IgD-negative memory B cell (primary cell): Measurements from ENCODE around the gene SKP2. TPM values are rescaled to one million over a fixed set of nuclear protein-coding genes. Genes with fewer than 3 reads are reported as not detected.
"Not testable (repeated sequence)": the region's sequence is repeated elsewhere in the genome, so short reads cannot be mapped to it uniquely, and the experiment has no call there.

Source experiments
- H3K27ac Mint-ChIP-seq, 3 donors: one replicate each; pipeline ENCODE4 v1.8.0; 2020 to 2022; ENCODE audit warnings: mild to moderate bottlenecking in 3 of 3, mixed read lengths in 3 of 3, moderate library complexity in 1 of 3
- H3K27me3 Mint-ChIP-seq: one replicate; pipeline ENCODE4 v1.8.0; 2021; ENCODE audit warnings: mixed read lengths
- H3K36me3 Mint-ChIP-seq: one replicate; pipeline ENCODE4 v1.8.0; 2020; ENCODE audit warnings: mild to moderate bottlenecking, mixed read lengths
- H3K4me1 Mint-ChIP-seq, 3 donors: one replicate each; pipeline ENCODE4 v1.8.0; 2020 to 2022; ENCODE audit warnings: mixed read lengths in 3 of 3, mild to moderate bottlenecking in 1 of 3
- H3K4me3 Mint-ChIP-seq, 4 donors: one replicate each; pipeline ENCODE4 v1.8.0; 2020 to 2022; ENCODE audit warnings: mild to moderate bottlenecking in 4 of 4, mixed read lengths in 4 of 4, moderate library complexity in 3 of 4
- H3K9me3 Mint-ChIP-seq, 3 donors: one replicate each; pipeline ENCODE4 v1.8.0; 2020 to 2021; ENCODE audit warnings: mixed read lengths in 3 of 3, mild to moderate bottlenecking in 1 of 3
- polyA plus RNA-seq: library from polyadenylated mRNA; unstranded; fragments of 300-500 nt; fragmentation: Illumina TruSeq; gene quantifications from one replicate; pipeline ENCODE4 v1.2.3, GENCODE V29; 2021

The SKP2 gene
- polyA plus RNA-seq, 1 donor from 2014 or later = 17.3 TPM

DNA sequence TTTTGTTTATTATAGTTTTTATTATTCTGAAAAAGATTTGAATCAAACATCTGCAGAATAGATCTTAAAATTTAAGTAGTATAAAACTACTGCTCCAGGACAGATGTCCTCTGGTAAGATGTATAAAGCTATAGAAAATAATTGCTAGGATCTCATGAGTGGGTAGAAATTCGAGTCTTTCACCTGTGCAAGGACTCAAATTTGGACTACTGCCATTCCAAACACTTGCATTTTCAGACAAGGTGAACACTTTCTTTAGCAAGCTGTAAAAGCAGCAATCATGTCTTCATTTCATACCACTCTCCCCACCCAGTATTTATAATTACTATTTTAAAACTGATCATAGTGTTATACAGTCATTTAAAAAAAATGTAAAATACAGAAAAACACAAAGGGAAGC lies 20.7 kb downstream of the SKP2 start:
- no peaks in the 10 kb centered on the region for H3K9me3 Mint-ChIP-seq
- peaks cover 8 to 14% (median 10%) of the 10 kb centered on the region in 3 donors for H3K4me1 Mint-ChIP-seq
- H3K36me3 Mint-ChIP-seq = peaks cover 6% of the 10 kb centered on the region
- no peaks in the 10 kb centered on the region for H3K27me3 Mint-ChIP-seq
- no peak overlapping the region for H3K4me3 Mint-ChIP-seq
- no peak overlapping the region for H3K27ac Mint-ChIP-seq

- Mint-ChIP-seq H3K4me1 (peaks cover 10 to 14% (median 11%) of the 10 kb centered on the region in 3 donors), H3K4me3 (no peak overlapping the region), H3K27ac (no peak overlapping the region), H3K36me3 (peaks cover 7% of the 10 kb centered on the region), H3K27me3 (no peaks in the 10 kb centered on the region), H3K9me3 (no peaks in the 10 kb centered on the region)
Observed at GRCh38 chr5:36173426-36173825, 21.5 kb downstream of the SKP2 start.

DNA sequence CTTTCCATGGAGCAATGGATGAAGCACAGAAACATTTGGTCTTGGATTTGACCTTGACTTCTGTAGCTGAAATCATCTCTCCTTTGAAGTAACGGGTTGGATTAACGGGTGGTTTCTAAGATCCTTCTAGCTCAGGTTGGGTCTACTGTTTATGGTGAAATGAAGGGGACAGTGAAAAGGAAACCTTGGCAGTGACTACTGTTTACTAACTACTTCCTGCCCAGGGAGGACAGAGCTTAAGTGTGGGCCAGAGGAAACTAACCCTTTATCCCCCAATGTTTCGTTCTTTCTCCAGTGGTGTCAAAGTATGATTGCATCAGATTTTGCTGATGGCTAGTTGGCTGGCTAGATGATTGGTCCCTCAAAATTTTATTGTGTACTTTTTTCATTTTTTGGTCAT lies 22.2 kb downstream of the SKP2 start:
- H3K4me1 Mint-ChIP-seq = peaks cover 10 to 14% (median 11%) of the 10 kb centered on the region in 3 donors
- peaks cover 6% of the 10 kb centered on the region for H3K36me3 Mint-ChIP-seq
- no peak overlapping the region for H3K4me3 Mint-ChIP-seq
- H3K27ac Mint-ChIP-seq = no peak overlapping the region
- no peaks in the 10 kb centered on the region for H3K9me3 Mint-ChIP-seq
- H3K27me3 Mint-ChIP-seq = no peaks in the 10 kb centered on the region

DNA sequence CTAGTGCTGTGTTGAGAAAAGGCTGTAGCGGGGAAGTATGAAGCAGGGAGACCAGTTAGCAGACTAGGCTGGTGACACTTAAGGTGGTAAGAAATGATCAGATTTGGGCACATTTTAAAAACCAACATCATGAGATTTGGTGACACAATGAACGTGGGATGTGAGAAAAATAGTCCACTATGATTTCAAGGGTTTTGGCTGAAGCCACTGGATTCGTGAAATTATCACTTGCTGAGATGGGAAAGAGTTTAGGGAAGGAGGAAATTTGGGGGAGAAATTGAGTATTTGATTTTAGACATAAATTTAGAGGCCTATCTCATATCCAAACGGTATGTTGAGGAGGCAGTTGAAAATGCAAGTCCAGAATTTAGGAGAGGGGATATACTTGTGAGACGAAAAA lies 23.1 kb downstream of the SKP2 start:
- Mint-ChIP-seq H3K9me3 (no peaks in the 10 kb centered on the region), H3K27ac (peak overlapping the region in 1 of 3 donors; percentile 76), H3K27me3 (no peaks in the 10 kb centered on the region), H3K4me3 (no peak overlapping the region), H3K4me1 (peaks cover 10 to 14% (median 11%) of the 10 kb centered on the region in 3 donors), H3K36me3 (peaks cover 6% of the 10 kb centered on the region)

- no peaks in the 10 kb centered on the region for H3K27me3 Mint-ChIP-seq
- peak overlapping the region in 1 of 4 donors; percentile 30 for H3K4me3 Mint-ChIP-seq
- H3K9me3 Mint-ChIP-seq = no peaks in the 10 kb centered on the region
- H3K36me3 Mint-ChIP-seq = peaks cover 5% of the 10 kb centered on the region
- peaks cover 10 to 14% (median 11%) of the 10 kb centered on the region in 3 donors for H3K4me1 Mint-ChIP-seq
- H3K27ac Mint-ChIP-seq = peak overlapping the region in 2 of 3 donors; percentile 3 to 40
Observed at GRCh38 chr5:36177154-36177553, 25.2 kb downstream of the SKP2 start.

GRCh38 chr5:36177715-36178523 lies 26.0 kb downstream of the SKP2 start:
- Mint-ChIP-seq H3K27ac (peak overlapping the region in 1 of 3 donors; percentile 40), H3K9me3 (no peaks in the 10 kb centered on the region), H3K4me1 (peaks cover 10 to 14% (median 11%) of the 10 kb centered on the region in 3 donors), H3K36me3 (peaks cover 10% of the 10 kb centered on the region), H3K27me3 (no peaks in the 10 kb centered on the region), H3K4me3 (peak overlapping the region in 1 of 4 donors; percentile 30)

DNA sequence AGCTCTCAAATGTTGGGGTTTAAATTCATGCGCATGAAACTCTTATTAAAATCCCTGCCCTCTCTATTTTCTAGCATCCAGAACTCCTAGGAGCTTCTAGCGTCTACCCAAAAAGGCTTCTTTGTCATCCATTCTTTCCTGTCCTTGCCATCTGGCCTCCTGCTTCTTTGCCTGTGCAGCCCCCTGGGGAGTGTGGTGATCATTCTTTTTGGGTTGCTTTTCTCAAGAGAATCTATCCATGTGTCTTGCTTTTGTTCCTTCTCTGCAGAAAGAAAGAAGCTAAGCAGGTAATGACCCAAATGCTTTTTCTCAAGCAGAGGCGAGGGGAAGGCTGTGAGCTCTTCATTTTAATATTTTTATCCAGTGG lies 26.6 kb downstream of the SKP2 start:
- Mint-ChIP-seq H3K9me3 (no peaks in the 10 kb centered on the region), H3K27ac (peak overlapping the region in 1 of 3 donors; percentile 43), H3K4me3 (no peak overlapping the region), H3K4me1 (peaks cover 10 to 14% (median 11%) of the 10 kb centered on the region in 3 donors), H3K36me3 (peaks cover 10% of the 10 kb centered on the region), H3K27me3 (no peaks in the 10 kb centered on the region)

DNA sequence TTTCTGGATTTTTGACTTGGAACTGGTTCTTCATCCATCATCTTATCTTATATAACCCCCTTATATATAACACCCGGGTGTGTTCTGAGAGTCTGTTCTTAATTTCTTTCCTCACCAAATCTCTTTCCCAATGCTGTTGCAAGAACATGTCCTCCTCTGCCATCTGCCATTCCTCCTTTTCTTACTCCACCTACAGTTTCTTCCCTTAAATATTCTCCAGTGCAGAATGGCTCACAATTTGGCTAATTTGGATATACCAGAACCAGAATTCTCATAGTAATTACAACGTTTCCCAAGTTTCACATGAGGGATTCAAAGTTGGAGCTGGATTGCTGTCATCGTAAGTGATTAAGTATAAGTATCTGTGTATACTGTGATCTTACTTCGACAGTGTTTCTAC lies 28.0 kb downstream of the SKP2 start:
- Mint-ChIP-seq H3K27ac (peak overlapping the region in 1 of 3 donors; percentile 73), H3K4me3 (no peak overlapping the region), H3K27me3 (no peaks in the 10 kb centered on the region), H3K36me3 (peaks cover 15% of the 10 kb centered on the region), H3K4me1 (peaks cover 8 to 11% (median 10%) of the 10 kb centered on the region in 3 donors), H3K9me3 (no peaks in the 10 kb centered on the region)

- Mint-ChIP-seq H3K9me3 (no peaks in the 10 kb centered on the region), H3K27ac (no peak overlapping the region), H3K4me1 (peaks cover 7 to 11% (median 10%) of the 10 kb centered on the region in 3 donors), H3K27me3 (no peaks in the 10 kb centered on the region), H3K36me3 (peaks cover 16% of the 10 kb centered on the region), H3K4me3 (no peak overlapping the region)
Observed at GRCh38 chr5:36180556-36181350, 28.8 kb downstream of the SKP2 start.

DNA sequence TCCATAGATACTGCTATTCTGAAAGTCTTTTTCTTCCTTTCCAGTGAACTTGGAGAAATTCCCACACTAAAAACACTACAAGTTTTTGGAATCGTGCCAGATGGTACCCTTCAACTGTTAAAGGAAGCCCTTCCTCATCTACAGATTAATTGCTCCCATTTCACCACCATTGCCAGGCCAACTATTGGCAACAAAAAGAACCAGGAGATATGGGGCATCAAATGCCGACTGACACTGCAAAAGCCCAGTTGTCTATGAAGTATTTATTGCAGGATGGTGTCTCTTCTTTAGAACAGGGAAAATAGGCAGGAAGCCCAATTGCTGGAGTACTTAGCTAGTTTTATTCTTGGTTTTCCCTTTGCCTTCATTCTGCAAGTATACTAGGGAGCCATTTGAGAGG lies 29.9 kb downstream of the SKP2 start:
- H3K4me3 Mint-ChIP-seq = no peak overlapping the region
- H3K27me3 Mint-ChIP-seq = no peaks in the 10 kb centered on the region
- H3K27ac Mint-ChIP-seq = peak overlapping the region in 1 of 3 donors; percentile 43
- H3K9me3 Mint-ChIP-seq = no peaks in the 10 kb centered on the region
- H3K36me3 Mint-ChIP-seq = peaks cover 16% of the 10 kb centered on the region
- peaks cover 6 to 10% (median 7%) of the 10 kb centered on the region in 3 donors for H3K4me1 Mint-ChIP-seq

DNA sequence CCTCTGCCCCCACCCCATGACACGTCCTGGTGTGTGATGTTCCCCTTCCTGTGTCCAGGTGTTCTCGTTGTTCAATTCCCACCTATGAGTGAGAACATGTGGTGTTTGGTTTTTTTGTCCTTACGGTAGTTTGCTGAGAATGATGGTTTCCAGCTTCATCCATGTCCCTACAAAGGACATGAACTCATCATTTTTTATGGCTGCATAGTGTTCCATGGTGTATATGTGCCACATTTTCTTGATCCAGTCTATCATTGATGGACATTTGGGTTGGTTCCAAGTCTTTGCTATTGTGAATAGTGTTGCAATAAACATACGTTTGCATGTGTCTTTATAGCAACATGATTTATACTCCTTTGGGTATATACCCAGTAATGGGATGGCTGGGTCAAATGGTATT lies 32.5 kb downstream of the SKP2 start:
- not testable (repeated sequence) for H3K4me1 Mint-ChIP-seq, H3K27me3 Mint-ChIP-seq, H3K9me3 Mint-ChIP-seq, H3K27ac Mint-ChIP-seq
- Mint-ChIP-seq H3K4me3 (peak overlapping the region in 1 of 4 donors; percentile 4), H3K36me3 (peaks cover 23% of the 10 kb centered on the region)

GRCh38 chr5:36193746-36194145 lies 41.8 kb downstream of the SKP2 start:
- Mint-ChIP-seq H3K36me3 (peaks cover 16% of the 10 kb centered on the region), H3K27me3 (no peaks in the 10 kb centered on the region), H3K27ac (no peak overlapping the region), H3K4me3 (no peak overlapping the region), H3K4me1 (no peaks in the 10 kb centered on the region), H3K9me3 (peaks cover 0 to 3% (median 1%) of the 10 kb centered on the region in 3 donors)

DNA sequence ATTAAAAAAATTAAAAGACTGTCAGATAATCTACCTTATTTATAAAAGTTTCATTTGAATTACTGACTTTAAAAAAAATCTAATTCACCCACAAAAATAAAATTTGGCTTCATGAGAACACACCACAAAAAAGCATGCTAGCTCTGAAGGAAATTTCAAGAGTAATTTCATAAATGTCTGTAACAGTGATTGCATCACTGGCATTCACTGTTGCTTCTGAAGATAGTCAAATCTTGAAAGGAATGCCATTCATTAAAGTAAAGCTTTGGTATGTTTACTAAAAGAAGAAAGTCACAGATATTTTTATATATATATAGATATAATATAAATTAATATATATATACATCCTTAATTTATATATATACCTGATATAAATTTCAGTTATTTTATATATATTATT lies 46.4 kb downstream of the SKP2 start:
- no peaks in the 10 kb centered on the region for H3K27me3 Mint-ChIP-seq
- H3K9me3 Mint-ChIP-seq = no peaks in the 10 kb centered on the region
- H3K4me1 Mint-ChIP-seq = no peaks in the 10 kb centered on the region
- H3K4me3 Mint-ChIP-seq = no peak overlapping the region
- no peak overlapping the region for H3K27ac Mint-ChIP-seq
- peaks cover 6% of the 10 kb centered on the region for H3K36me3 Mint-ChIP-seq

DNA sequence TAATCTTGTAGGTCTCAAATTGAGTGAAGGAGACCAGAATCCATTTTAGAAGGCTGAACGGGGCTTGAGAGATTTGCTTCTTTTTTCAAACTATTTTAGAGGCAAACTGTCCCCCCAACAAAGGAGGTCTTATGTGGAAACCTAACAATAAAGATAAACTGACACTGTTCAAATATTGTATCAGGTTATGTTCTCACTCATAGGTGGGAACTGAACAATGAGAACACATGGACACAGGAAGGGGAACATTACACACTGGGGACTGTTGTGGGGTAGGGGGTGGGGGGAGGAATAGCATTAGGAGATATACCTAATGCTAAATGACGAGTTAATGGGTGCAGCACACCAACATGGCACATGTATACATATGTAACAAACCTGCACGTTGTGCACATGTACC lies 46.9 kb downstream of the SKP2 start:
- not testable (repeated sequence) for H3K4me1 Mint-ChIP-seq, H3K36me3 Mint-ChIP-seq, H3K4me3 Mint-ChIP-seq, H3K27ac Mint-ChIP-seq, H3K9me3 Mint-ChIP-seq, H3K27me3 Mint-ChIP-seq

- peaks cover 6% of the 10 kb centered on the region for H3K36me3 Mint-ChIP-seq
- H3K27ac Mint-ChIP-seq = no peak overlapping the region
- no peak overlapping the region for H3K4me3 Mint-ChIP-seq
- no peaks in the 10 kb centered on the region for H3K9me3 Mint-ChIP-seq
- H3K4me1 Mint-ChIP-seq = no peaks in the 10 kb centered on the region
- no peaks in the 10 kb centered on the region for H3K27me3 Mint-ChIP-seq
Observed at GRCh38 chr5:36199620-36200019, 47.7 kb downstream of the SKP2 start.
